Mucosa of gallbladder (tissue), 1 donor: ENCODE results near the gene ZBTB7C. TPM values are rescaled to one million over a fixed set of nuclear protein-coding genes. Genes with fewer than 3 reads are reported as not detected.

Experiments used
- total RNA-seq: library from RNA; stranded (reverse); gene quantifications from one replicate; pipeline ENCODE4 v1.2.1, GENCODE V29; 2021
- donor health status: DM: no; HTN: no; CAD: no.

The ZBTB7C gene
- total RNA-seq, 1 donor from 2014 or later, result 24.1 TPM

Other genes starting within 250 kb of the ZBTB7C start
- 101 TPM for gene CTIF, start 129.6 kb upstream of the ZBTB7C start, total RNA-seq